D721Med (cell line): ENCODE measurements around the gene UTS2R.

Source experiments
- DNase-seq: peaks from one replicate; pipeline ENCODE4 v3.0.0; 2011; ENCODE audit warnings: low spot score; ENCODE audit not compliant: insufficient read length
- FAIRE-seq: peaks from 2 replicates; lab custom pipeline; 2011; peaks lifted over from hg19 to GRCh38; lab: Jason Lieb, UNC
- CTCF ChIP-seq: IDR thresholded peaks from 2 replicates; pipeline ENCODE4 v1.5.1; 2012; ENCODE audit warnings: mild to moderate bottlenecking, control low read depth; ENCODE audit not compliant: insufficient read depth; ENCODE audit errors: missing control alignments

The UTS2R gene

GRCh38 chr17:82390860-82391435 is 19.4 kb downstream of the UTS2R start:
- no peak for FAIRE-seq
- no peak for TF ChIP-seq CTCF
- DNase-seq, result no peak

- FAIRE-seq (no peak), DNase-seq (no peak)
- no peak for TF ChIP-seq CTCF
Measured at GRCh38 chr17:82391496-82392066, 20.0 kb downstream of the UTS2R start.

- FAIRE-seq (no peak), DNase-seq (no peak)
- TF ChIP-seq CTCF, result no peak
Measured at GRCh38 chr17:82392209-82392920, 20.8 kb downstream of the UTS2R start.

GRCh38 chr17:82392941-82393340 is 21.4 kb downstream of the UTS2R start:
- no peak for DNase-seq
- FAIRE-seq, result no peak
- no peak for TF ChIP-seq CTCF

GRCh38 chr17:82394278-82394677 is 22.7 kb downstream of the UTS2R start:
- DNase-seq (no peak), FAIRE-seq (no peak)
- no peak for TF ChIP-seq CTCF

GRCh38 chr17:82396601-82397435 is 25.3 kb downstream of the UTS2R start:
- no peak for DNase-seq
- no peak for FAIRE-seq
- no peak for TF ChIP-seq CTCF
